Esophagus squamous epithelium (tissue), 4 donors: ENCODE results near the gene CCDC80.

ENCODE experiments used
- POLR2A ChIP-seq, 4 donors: fragments of 450-650 bp; IDR thresholded peaks; one replicate each; pipeline ENCODE4 v1.6.1; 2017; ENCODE audit warnings: antibody characterized with exemption in 4 of 4, mild to moderate bottlenecking in 4 of 4, moderate library complexity in 3 of 4
- TF ChIP-seq, protein P1 (sequence below), 6 experiments: fragments of 450-650 bp in 4 of 6; fragments of 200-600 bp in 2 of 6; sonication (generic) in 2 of 6; IDR thresholded peaks; one replicate each; pipeline ENCODE4 v1.5.1; 2016 to 2019; ENCODE audit warnings: antibody characterized with exemption in 6 of 6, mild to moderate bottlenecking in 4 of 6, moderate library complexity in 4 of 6

DNA sequence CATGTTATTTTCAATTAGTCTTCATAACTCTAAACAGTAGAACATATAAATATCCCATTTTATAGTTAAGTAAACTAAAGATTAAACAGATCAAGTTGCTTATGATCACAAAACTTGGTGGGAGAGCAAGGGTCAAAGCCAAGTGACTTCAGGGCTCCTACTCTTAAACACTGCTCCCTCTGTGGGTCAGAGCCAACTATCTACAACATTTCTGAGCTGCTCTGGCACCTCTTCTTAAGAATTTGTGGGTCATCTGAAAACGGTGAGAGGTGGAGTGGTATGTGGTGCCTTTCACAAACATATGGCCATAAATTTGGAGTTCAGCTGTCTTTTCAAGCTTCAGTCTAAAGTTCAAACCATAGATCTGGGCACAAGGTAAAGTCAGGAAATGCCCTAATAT is 90.1 kb downstream of the CCDC80 start:
- TF ChIP-seq, protein P1, sequence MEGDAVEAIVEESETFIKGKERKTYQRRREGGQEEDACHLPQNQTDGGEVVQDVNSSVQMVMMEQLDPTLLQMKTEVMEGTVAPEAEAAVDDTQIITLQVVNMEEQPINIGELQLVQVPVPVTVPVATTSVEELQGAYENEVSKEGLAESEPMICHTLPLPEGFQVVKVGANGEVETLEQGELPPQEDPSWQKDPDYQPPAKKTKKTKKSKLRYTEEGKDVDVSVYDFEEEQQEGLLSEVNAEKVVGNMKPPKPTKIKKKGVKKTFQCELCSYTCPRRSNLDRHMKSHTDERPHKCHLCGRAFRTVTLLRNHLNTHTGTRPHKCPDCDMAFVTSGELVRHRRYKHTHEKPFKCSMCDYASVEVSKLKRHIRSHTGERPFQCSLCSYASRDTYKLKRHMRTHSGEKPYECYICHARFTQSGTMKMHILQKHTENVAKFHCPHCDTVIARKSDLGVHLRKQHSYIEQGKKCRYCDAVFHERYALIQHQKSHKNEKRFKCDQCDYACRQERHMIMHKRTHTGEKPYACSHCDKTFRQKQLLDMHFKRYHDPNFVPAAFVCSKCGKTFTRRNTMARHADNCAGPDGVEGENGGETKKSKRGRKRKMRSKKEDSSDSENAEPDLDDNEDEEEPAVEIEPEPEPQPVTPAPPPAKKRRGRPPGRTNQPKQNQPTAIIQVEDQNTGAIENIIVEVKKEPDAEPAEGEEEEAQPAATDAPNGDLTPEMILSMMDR (IDR thresholded peaks at IDR 0.05) = no peak
- TF ChIP-seq POLR2A (IDR thresholded peaks at IDR 0.05) = no peak
